ENCODE results near the gene ENPP7.

ENPP7 gene

GRCh38 chr17:79693419-79693818, 37.3 kb upstream of the ENPP7 start:
- H3K4me3 ChIP-seq (ENCODE audit: low read depth, low read length): no peak overlapping the region
- no peak for DNase-seq (ENCODE audit: low read depth)
- no peak for TF ChIP-seq MYC (IDR thresholded peaks at IDR 0.05; ENCODE audit: low read depth, low read length)

DNA sequence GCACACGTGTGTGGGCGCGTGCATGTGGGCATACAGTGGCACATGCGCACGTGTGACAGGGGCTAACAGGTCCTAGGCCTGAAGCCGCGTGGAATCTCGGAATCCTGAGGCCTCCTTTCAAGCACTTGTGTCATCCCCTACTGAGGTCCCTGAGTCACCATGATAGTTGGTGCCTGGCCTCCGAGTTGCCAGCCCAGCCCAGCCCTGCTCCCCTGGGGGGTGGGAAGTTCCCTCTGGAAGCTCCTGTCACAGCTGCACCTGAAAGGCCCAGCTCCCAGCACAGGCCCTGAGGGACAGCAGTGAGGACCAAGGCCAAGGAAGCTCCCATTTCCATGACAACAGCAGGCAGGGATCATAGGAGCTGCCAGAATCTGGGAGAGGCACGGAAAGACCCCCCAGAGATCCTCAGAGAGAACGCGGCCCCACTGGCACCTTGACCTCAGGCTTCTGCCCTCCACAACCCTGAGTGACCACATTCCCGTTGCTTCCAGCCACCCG, 35.4 kb upstream of the ENPP7 start:
- H3K4me3 ChIP-seq (ENCODE audit: low read depth, low read length): no peak overlapping the region
- TF ChIP-seq POLR2A (IDR thresholded peaks at IDR 0.05; ENCODE audit: extremely low read depth, insufficient read length): no peak
- no peak for TF ChIP-seq MYC (IDR thresholded peaks at IDR 0.05; ENCODE audit: low read depth, low read length)
- TF ChIP-seq, protein P1, sequence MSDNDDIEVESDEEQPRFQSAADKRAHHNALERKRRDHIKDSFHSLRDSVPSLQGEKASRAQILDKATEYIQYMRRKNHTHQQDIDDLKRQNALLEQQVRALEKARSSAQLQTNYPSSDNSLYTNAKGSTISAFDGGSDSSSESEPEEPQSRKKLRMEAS (IDR thresholded peaks at IDR 0.05; ENCODE audit: low read depth, low read length): no peak
- TF ChIP-seq, protein P2, sequence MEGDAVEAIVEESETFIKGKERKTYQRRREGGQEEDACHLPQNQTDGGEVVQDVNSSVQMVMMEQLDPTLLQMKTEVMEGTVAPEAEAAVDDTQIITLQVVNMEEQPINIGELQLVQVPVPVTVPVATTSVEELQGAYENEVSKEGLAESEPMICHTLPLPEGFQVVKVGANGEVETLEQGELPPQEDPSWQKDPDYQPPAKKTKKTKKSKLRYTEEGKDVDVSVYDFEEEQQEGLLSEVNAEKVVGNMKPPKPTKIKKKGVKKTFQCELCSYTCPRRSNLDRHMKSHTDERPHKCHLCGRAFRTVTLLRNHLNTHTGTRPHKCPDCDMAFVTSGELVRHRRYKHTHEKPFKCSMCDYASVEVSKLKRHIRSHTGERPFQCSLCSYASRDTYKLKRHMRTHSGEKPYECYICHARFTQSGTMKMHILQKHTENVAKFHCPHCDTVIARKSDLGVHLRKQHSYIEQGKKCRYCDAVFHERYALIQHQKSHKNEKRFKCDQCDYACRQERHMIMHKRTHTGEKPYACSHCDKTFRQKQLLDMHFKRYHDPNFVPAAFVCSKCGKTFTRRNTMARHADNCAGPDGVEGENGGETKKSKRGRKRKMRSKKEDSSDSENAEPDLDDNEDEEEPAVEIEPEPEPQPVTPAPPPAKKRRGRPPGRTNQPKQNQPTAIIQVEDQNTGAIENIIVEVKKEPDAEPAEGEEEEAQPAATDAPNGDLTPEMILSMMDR (IDR thresholded peaks at IDR 0.05; ENCODE audit: low read depth, low read length): no peak
- no peak for DNase-seq (ENCODE audit: low read depth)

DNA sequence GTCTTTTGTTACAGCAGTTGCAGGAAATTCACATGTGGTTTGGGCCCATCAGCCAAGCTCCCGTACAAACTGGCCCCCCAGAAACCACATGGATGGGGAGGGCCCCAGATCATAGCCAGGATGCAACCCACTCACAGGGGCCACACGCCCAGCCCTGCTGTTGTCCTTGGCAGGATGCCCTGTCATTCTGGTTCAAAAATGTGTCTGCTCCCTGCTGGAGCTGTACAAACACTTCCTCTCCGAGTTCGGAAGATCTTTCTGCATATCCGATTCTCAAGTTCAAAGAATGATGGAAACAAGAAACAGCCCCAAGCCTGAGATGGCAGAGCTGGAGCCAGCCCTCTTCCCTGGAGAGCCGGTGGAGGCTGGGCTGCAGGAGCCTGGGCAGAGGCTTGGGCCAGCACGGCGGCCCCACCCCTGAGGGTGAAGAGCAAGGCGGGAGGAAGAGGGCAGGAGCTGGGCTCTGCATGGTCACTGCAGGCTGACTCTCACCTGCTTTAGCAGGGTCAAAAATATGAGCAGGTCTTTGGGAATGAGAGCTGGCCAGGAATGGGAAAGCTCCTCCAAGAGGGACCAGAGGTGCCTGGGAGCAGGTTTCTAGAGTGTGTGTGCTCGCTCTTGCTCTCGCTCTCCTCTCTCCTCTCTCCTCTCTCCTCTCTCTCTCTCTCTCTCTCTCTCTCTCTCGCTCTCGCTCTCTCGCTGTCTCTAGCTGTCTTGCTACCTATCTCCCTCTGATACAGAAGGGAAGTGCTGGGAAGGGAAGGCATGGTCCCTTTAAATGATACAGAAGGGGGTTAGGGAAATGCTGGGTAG, 34.7 kb upstream of the ENPP7 start:
- TF ChIP-seq, protein P2 (IDR thresholded peaks at IDR 0.05; ENCODE audit: low read depth, low read length): no peak
- TF ChIP-seq, protein P1 (IDR thresholded peaks at IDR 0.05; ENCODE audit: low read depth, low read length): no peak
- no peak for TF ChIP-seq POLR2A (IDR thresholded peaks at IDR 0.05; ENCODE audit: extremely low read depth, insufficient read length)
- no peak for TF ChIP-seq MYC (IDR thresholded peaks at IDR 0.05; ENCODE audit: low read depth, low read length)
- no peak overlapping the region for H3K4me3 ChIP-seq (ENCODE audit: low read depth, low read length)
- DNase-seq (ENCODE audit: low read depth): no peak

- no peak for TF ChIP-seq POLR2A (IDR thresholded peaks at IDR 0.05; ENCODE audit: extremely low read depth, insufficient read length)
- TF ChIP-seq MYC (IDR thresholded peaks at IDR 0.05; ENCODE audit: low read depth, low read length): no peak
- TF ChIP-seq, protein P2 (IDR thresholded peaks at IDR 0.05; ENCODE audit: low read depth, low read length): no peak
- TF ChIP-seq, protein P1 (IDR thresholded peaks at IDR 0.05; ENCODE audit: low read depth, low read length): no peak
- DNase-seq (ENCODE audit: low read depth): no peak
- no peak overlapping the region for H3K4me3 ChIP-seq (ENCODE audit: low read depth, low read length)
These were observed 34.1 kb upstream of the ENPP7 start for GRCh38 chr17:79696610-79696982.

DNA sequence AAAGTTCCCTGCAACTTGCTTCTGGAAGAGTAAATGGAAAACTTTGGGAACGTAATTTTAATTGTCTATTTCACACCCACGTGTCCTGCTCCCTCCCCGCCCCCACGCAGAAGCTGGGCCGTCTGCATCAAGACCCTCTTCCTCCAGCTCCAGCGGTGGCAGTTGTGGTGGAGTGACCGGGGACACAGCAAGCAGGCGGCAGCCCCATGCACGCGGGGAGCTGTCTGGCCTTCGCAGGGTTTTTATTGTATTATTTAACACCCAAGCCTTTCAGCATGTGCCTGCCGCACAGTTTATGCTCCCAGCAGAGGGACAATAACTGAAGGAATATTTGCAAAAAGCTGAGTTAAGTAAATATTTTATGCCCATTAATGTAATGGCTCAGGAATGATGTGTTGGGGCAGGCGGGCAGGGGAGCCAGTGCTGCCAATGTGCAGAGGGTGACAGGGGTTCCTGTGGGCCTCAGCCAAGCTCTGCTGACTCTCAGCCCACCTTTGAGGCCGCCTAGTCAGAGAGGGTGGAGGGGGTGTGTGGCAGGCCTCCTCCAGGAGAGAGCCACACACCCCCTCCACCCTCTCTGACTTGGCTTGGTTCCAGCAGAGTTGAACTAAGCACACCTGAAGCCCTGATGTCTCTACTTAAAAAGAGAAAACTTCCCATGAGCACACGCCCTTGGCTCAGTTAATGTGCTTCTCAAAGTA, 32.4 kb upstream of the ENPP7 start:
- H3K4me3 ChIP-seq (ENCODE audit: low read depth, low read length): no peak overlapping the region
- no peak for DNase-seq (ENCODE audit: low read depth)
- no peak for TF ChIP-seq POLR2A (IDR thresholded peaks at IDR 0.05; ENCODE audit: extremely low read depth, insufficient read length)
- TF ChIP-seq, protein P2 (IDR thresholded peaks at IDR 0.05; ENCODE audit: low read depth, low read length): no peak
- TF ChIP-seq, protein P1 (IDR thresholded peaks at IDR 0.05; ENCODE audit: low read depth, low read length): no peak

GRCh38 chr17:79699386-79700036, 31.2 kb upstream of the ENPP7 start:
- no peak for TF ChIP-seq MYC (IDR thresholded peaks at IDR 0.05; ENCODE audit: low read depth, low read length)
- TF ChIP-seq POLR2A (IDR thresholded peaks at IDR 0.05; ENCODE audit: extremely low read depth, insufficient read length): no peak
- TF ChIP-seq, protein P2 (IDR thresholded peaks at IDR 0.05; ENCODE audit: low read depth, low read length): no peak
- TF ChIP-seq, protein P1 (IDR thresholded peaks at IDR 0.05; ENCODE audit: low read depth, low read length): no peak

More at GRCh38 chr17:79699386-79700036, 31.2 kb upstream of the ENPP7 start:
- no peak overlapping the region for H3K4me3 ChIP-seq (ENCODE audit: low read depth, low read length)
- DNase-seq (ENCODE audit: low read depth): no peak

Data from NB4 (cell line).